Epithelial cell of proximal tubule (primary cell): ENCODE data around the gene HEPH. TPM values are rescaled to one million over a fixed set of nuclear protein-coding genes. Genes with fewer than 3 reads are reported as not detected.
"Not testable (repeated sequence)": the region's sequence is repeated elsewhere in the genome, so short reads cannot be mapped to it uniquely, and the experiment has no call there.

Experiments
- DNase-seq: peaks from one replicate; pipeline ENCODE4 v3.0.0-alpha.2; 2011; ENCODE audit warnings: low read depth
- H3K4me3 ChIP-seq: 2 replicates; pipeline ENCODE4 v1.5.1; 2011; ENCODE audit warnings: low read depth, mild to moderate bottlenecking, low read length
- CTCF ChIP-seq: conservative IDR thresholded peaks from 2 replicates; pipeline ENCODE4 v1.5.1; 2012; ENCODE audit warnings: low read depth, mild to moderate bottlenecking, low read length
- total RNA-seq: library from RNA; depleted of rRNA; stranded (reverse); fragments of >200 nt; gene quantifications from 2 replicates; pipeline ENCODE4 v1.2.3, GENCODE V29; 2015

Gene HEPH
- total RNA-seq, 1 donor from 2014 or later, result 1.9 TPM

- no peak for DNase-seq
- H3K4me3 ChIP-seq, result no peak overlapping the region
- TF ChIP-seq CTCF, result no peak
Measured at GRCh38 chrX:66203114-66203513, 39.1 kb downstream of the HEPH start.

- no peak overlapping the region for H3K4me3 ChIP-seq
- TF ChIP-seq CTCF, result no peak
- no peak for DNase-seq
Measured at GRCh38 chrX:66221856-66222255, 57.8 kb downstream of the HEPH start.

- TF ChIP-seq CTCF, result no peak
- no peak overlapping the region for H3K4me3 ChIP-seq
- DNase-seq, result no peak
Measured at GRCh38 chrX:66232296-66232695, 68.2 kb downstream of the HEPH start.

- DNase-seq, result no peak
- H3K4me3 ChIP-seq, result no peak overlapping the region
- no peak for TF ChIP-seq CTCF
Measured at GRCh38 chrX:66233209-66233608, 69.2 kb downstream of the HEPH start.

DNA sequence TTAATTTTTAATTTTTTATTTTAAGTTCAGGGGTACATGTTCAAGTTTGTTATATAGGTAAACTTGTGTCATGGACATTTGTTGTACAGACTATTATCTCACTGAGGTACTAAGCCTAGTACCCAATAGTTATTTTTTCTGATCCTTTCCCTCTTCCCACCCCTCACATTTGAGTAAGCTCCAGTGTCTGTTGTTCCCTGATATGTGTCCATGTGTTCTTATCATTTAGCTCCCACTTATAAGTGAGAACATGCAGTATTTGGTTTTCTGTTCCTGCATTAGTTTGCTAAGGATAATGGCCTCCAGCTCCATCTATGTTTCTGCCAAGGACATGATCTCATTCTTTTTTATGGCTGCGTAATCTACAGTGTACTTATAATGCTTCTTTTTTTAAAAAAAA lies 69.9 kb downstream of the HEPH start:
- DNase-seq, H3K4me3 ChIP-seq: not testable (repeated sequence)

GRCh38 chrX:66255359-66255967 lies 91.4 kb downstream of the HEPH start:
- no peak for DNase-seq
- no peak overlapping the region for H3K4me3 ChIP-seq
- no peak for TF ChIP-seq CTCF

GRCh38 chrX:66262807-66263206 lies 98.8 kb downstream of the HEPH start:
- no peak for DNase-seq
- no peak overlapping the region for H3K4me3 ChIP-seq
- no peak for TF ChIP-seq CTCF

Other genes with a start within 250 kb of the HEPH start
- gene VSIG4, start 124.2 kb upstream of the HEPH start, total RNA-seq, result not detected in 2 replicates